HL-60 (cell line): ENCODE data around the gene PRDM11.

Experiments
- DNase-seq, 2 experiments: peaks; one replicate each; pipeline ENCODE4 v3.0.0-alpha.2; 2010 to 2020; ENCODE audit warnings: low read depth in 1 of 2, low spot score in 1 of 2
- H3K27ac ChIP-seq: fragments of 250-450 bp; sonication (Bioruptor Pico); replicated peaks from 2 replicates; pipeline ENCODE4 v1.5.1; 2020; ENCODE audit warnings: mild to moderate bottlenecking, moderate library complexity
- H3K27me3 ChIP-seq: fragments of 250-450 bp; sonication (Bioruptor Pico); 2 replicates; pipeline ENCODE4 v1.5.1; 2021; ENCODE audit warnings: mild to moderate bottlenecking, moderate library complexity; ENCODE audit not compliant: insufficient read depth, poor library complexity, severe bottlenecking
- H3K4me3 ChIP-seq: replicated peaks from 2 replicates; pipeline ENCODE4 v1.5.1; 2011; ENCODE audit warnings: mild to moderate bottlenecking, control low read depth, low read length; ENCODE audit not compliant: insufficient read depth
- CTCF ChIP-seq: IDR thresholded peaks from one replicate; pipeline ENCODE4 v1.5.1; 2011; ENCODE audit warnings: low read length, control low read depth, inconsistent platforms; ENCODE audit not compliant: insufficient read depth
- GABPA ChIP-seq: IDR thresholded peaks from 2 replicates; pipeline ENCODE4 v1.6.1; 2012; ENCODE audit warnings: low read depth
- POLR2AphosphoS5 ChIP-seq: IDR thresholded peaks from 2 replicates; pipeline ENCODE4 v1.6.1; 2012; ENCODE audit warnings: low read depth
- REST ChIP-seq: IDR thresholded peaks from 2 replicates; pipeline ENCODE4 v1.6.1; 2012; ENCODE audit warnings: low read depth; ENCODE audit not compliant: insufficient replicate concordance
- SPI1 ChIP-seq: IDR thresholded peaks from 2 replicates; pipeline ENCODE4 v1.6.1; 2012; ENCODE audit warnings: low read depth, mild to moderate bottlenecking, borderline replicate concordance

Gene PRDM11

GRCh38 chr11:45163956-45164575 is 17.6 kb downstream of the PRDM11 start:
- Histone ChIP-seq H3K4me3 (no peak overlapping the region), H3K27me3 (no peaks in the 10 kb centered on the region), H3K27ac (no peak overlapping the region)
- TF ChIP-seq REST (no peak), POLR2AphosphoS5 (no peak)
- DNase-seq: no peak

GRCh38 chr11:45165386-45165785 is 18.9 kb downstream of the PRDM11 start:
- H3K27ac ChIP-seq: no peak overlapping the region
- no peaks in the 10 kb centered on the region for H3K27me3 ChIP-seq
- H3K4me3 ChIP-seq: no peak overlapping the region
- no peak for TF ChIP-seq GABPA
- no peak for TF ChIP-seq SPI1
- no peak for TF ChIP-seq POLR2AphosphoS5
- TF ChIP-seq CTCF: no peak
- TF ChIP-seq REST: no peak
- no peak for DNase-seq

DNA sequence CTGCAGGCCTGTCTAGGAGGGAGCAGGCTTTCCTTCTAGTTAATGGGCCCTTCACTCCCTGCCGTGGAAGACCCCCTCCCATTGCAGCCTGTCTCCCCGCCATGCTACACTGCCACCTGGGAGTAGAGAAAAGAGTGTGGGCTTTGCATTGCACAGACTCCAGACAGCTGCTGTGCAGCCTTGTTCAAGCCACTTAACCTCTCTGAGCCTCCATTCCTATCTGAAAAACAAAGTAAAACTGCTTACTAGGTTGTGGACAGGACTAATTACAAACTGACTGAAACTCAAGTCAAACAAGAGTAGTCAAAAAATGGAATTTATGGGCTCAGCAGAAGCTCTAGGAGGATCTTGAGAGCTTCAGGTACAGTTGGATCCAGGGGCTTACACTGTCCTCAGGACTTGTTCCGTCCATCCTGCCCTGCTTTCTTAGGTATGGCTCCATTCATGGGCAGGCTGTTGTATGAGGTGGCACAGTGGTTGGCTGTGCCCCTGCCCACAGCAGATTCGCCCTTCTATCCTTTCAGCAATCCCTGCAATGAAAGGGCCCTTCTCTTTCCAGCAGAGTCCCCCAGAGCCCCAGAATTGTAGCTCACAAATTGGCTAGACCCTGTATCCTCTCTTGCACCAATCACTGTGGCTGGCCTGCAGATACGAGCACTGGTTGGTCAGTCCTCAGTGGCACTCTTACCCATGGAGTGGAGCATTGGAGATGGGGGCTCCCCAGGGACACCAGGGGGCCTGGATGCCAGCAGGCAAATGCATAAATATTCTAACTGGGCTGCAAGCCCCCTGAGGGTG is 19.6 kb downstream of the PRDM11 start:
- no peak overlapping the region for H3K4me3 ChIP-seq
- TF ChIP-seq GABPA: no peak
- TF ChIP-seq POLR2AphosphoS5: no peak
- TF ChIP-seq CTCF: no peak
- no peak for TF ChIP-seq SPI1
- no peak for TF ChIP-seq REST
- DNase-seq: no peak

More for the DNA sequence above, 19.6 kb downstream of the PRDM11 start:
- Histone ChIP-seq H3K27me3 (no peaks in the 10 kb centered on the region), H3K27ac (no peak overlapping the region)
